Umbilical cord (tissue), 2 donors: ENCODE measurements around the gene SUSD6. TPM values are rescaled to one million over a fixed set of nuclear protein-coding genes. Genes with fewer than 3 reads are reported as not detected.
A peak's percentile ranks its signal among the peaks of the same experiment; 100 is the strongest.
"Not testable (repeated sequence)": the region's sequence is repeated elsewhere in the genome, so short reads cannot be mapped to it uniquely, and the experiment has no call there.

Source experiments
- DNase-seq: peaks from one replicate; pipeline ENCODE4 v3.0.0-alpha.2; 2015; ENCODE audit warnings: low spot score
- total RNA-seq: library from RNA; depleted of rRNA; stranded (reverse); fragments of >200 nt; gene quantifications from one replicate; pipeline ENCODE4 v1.2.3, GENCODE V29; 2014; ENCODE audit warnings: low replicate concordance; ENCODE audit not compliant: insufficient read depth

The SUSD6 gene
- total RNA-seq, 1 donor from 2014 or later = 16.6 TPM

DNA sequence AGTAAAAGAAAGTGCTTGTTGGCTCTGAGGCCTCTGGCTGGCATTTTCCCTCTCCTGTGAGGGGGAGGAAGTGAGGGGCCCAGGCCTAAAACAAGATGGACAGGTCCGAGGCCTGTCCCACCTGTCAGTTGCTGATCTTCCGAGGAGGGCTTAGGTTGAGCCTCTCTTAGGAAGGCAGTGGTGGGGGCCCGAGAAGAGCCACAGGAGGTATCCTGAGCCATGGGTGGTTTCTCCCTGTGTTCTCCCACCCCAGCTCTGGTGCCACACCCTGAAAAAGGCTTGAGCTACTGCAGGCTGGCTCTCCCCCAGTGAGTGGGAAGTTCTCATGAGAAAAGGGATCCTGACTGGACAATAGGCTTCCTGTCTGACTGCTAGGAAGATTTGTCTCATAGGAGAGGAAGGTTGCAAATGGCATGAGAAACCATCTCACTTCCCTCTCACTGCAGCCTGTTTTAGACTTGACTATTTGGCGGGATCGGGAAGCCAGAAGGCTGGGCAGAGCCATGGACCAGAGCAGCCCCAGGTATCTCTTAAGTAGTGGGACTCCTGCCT lies 83.4 kb downstream of the SUSD6 start:
- no peak for DNase-seq

GRCh38 chr14:69695322-69696203 lies 84.2 kb downstream of the SUSD6 start:
- peak; percentile 78 for DNase-seq

- no peak for DNase-seq
Measured at GRCh38 chr14:69696204-69696527, 84.8 kb downstream of the SUSD6 start.

- no peak for DNase-seq
Measured at GRCh38 chr14:69696633-69697557, 85.5 kb downstream of the SUSD6 start.

DNA sequence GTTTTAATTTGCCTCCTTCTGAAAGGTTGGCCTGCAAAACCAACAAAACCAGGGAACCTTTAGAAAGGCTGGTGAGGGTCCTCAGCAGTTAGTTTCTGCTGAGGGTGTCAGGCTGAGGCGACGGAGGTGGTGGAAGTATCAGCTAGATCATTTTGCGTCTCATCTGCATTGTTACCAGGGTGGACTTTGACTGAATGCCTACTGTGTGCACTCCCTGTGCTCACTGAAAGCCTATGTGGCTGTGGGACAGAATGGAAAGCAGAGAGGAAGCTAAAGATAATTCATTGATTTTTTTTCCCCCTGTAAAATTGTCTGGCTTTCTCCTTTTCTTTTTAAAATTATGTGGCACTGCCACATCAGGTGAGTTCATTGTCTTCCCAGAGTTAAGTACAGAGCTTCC lies 87.2 kb downstream of the SUSD6 start:
- DNase-seq = no peak

DNA sequence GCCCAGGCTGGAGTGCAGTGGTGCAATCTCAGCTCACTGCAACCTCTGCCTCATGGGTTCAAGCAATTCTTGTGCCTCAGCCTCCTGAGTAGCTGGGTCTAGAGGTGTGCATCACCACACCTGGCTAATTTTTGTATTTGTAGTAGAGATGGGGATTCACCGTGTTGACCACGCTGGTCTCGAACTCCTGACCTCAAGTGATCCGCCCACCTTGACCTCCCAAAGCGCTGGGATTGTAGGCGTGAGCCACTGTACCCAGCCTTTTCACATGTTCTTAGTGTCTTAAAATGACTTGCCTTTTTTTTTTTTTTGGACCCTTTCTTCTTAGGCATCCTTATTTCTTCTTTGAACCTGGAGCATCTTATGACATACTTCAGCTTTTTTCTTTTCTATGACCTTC lies 87.8 kb downstream of the SUSD6 start:
- not testable (repeated sequence) for DNase-seq

DNA sequence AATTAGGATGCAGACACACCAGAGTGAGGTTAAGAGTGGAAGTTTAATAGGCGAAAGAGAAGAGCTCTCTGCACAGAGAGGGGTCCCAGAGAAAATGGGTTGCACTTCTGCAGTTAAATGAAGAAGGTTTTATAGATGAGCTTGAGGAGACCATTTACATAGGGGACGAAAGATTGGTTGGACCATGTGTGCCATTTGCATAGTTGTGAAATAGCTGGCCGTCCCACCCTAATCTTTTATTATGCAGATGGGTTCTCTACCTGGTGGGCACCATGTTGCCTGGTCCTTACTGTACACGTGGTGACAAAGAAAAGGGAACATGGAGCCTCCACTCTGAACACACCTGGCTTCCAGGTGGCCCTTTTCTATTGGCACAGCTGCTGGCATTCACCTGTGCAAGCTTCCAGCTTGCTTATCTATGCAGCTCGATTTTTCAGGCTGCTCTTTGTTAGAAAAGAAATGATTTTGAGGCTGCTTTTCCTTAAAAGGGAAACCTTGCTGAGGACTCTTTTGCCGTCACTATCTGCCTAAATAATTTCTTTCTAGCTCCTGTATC lies 88.4 kb downstream of the SUSD6 start:
- no peak for DNase-seq

GRCh38 chr14:69700575-69700974 lies 89.2 kb downstream of the SUSD6 start:
- no peak for DNase-seq

- DNase-seq = no peak
Measured at GRCh38 chr14:69701291-69701690, 89.9 kb downstream of the SUSD6 start.

GRCh38 chr14:69701857-69702256 lies 90.5 kb downstream of the SUSD6 start:
- DNase-seq = no peak

DNA sequence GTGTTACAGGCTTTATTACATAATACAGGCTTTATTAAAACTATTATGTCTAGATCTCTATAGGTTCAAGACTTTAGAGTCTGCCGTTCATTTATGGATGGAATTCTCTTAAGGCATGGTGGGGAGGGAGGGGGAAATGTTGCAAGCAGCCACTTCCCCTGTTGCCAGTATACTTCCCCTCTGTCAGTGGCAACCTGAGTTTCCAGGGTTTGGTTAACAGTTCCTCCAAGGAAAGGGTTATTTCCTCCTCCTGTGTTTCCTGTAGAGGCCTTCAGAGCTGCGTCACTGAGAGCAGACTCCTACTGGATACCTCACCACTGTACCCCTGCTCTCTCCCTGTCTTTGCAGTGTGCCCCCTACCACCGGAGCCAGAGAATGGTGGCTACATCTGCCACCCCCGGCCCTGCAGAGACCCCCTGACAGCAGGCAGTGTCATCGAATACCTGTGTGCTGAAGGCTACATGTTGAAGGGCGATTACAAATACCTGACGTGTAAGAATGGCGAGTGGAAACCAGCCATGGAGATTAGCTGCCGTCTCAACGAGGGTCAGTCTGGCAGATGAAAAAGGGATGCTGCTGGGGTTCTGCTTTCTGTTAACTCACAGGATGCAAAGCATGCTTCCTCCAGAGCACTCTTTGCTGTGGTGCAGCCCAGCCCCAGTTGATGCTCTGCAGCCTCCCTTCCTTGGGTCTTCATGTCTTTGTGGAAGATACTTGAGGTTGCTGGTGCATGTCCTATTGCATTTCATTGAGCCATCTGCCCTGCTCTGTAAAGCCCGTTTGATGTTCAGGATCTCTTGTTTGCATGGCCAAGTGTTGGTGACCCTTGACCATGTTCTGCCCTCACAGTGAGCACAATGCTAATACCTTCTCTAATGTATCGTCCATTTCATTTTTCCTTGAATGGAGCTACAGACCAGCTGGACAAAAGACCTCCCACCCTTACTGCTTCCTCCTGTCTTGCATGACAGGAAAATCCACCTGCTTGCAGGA lies 91.9 kb downstream of the SUSD6 start:
- peak; percentile 84 for DNase-seq

GRCh38 chr14:69704319-69704718 lies 92.9 kb downstream of the SUSD6 start:
- no peak for DNase-seq

- DNase-seq = no peak
Measured at GRCh38 chr14:69705706-69706105, 94.3 kb downstream of the SUSD6 start.

- no peak for DNase-seq
Measured at GRCh38 chr14:69708049-69708448, 96.7 kb downstream of the SUSD6 start.

DNA sequence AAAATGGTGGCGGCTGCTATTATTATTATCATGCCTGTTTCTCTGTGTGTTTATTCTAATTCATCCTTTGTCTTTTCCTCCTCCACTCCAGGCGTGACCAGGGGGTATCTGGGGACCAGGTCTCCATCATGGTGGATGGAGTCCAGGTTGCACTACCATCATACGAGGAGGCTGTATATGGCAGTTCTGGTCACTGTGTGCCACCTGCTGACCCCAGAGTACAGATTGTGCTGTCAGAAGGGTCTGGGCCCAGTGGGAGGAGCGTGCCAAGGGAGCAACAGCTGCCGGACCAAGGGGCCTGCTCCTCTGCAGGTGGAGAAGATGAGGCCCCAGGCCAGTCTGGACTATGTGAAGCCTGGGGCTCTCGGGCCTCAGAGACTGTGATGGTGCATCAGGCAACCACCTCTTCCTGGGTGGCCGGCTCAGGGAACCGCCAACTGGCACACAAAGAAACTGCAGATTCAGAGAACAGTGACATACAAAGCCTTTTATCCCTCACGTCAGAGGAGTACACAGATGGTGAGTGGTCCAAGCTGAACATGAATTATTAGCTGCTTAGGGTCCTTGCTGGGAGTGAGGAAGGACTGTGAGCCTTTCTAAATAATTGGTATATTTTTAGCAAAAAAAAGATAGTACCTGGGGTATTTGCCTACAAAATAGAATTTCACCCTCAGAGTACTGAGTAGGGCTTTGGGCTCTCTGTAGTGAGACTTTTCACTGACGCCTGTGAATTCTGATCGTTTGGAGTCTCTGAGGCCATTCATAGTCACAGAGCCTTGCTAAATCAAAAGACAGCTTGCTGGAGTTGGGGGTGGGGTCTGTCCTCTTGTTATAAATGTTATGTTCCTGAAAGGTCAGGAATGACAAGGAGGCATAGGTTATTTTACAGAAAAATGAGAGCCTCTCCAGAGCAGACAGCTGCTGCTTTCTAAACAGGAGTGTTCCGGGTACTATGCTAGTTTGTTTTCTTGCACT lies 97.5 kb downstream of the SUSD6 start:
- DNase-seq = no peak

DNA sequence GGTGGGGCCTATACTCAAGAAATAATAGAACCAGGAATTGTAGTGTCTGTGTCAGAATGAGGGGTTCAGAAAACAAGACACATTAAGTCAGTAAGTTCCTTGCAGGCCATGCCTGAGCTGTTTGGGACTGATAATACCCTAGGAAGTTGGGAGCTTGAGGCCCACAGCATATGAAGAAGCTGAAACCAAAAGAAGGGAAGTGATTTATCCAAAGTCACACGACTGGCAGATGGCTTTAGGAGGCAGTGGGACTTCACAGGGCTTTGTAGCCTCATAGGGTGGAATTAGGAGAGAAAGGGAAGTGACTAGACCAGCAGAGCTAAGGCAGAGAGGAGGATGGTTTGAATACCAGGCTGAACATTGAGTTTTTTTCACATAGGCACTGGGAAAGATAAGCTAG lies 99.0 kb downstream of the SUSD6 start:
- DNase-seq = no peak

GRCh38 chr14:69711065-69711464 lies 99.7 kb downstream of the SUSD6 start:
- DNase-seq = peak; percentile 69

- DNase-seq = no peak
Measured at GRCh38 chr14:69711477-69711876, 100.1 kb downstream of the SUSD6 start.

DNA sequence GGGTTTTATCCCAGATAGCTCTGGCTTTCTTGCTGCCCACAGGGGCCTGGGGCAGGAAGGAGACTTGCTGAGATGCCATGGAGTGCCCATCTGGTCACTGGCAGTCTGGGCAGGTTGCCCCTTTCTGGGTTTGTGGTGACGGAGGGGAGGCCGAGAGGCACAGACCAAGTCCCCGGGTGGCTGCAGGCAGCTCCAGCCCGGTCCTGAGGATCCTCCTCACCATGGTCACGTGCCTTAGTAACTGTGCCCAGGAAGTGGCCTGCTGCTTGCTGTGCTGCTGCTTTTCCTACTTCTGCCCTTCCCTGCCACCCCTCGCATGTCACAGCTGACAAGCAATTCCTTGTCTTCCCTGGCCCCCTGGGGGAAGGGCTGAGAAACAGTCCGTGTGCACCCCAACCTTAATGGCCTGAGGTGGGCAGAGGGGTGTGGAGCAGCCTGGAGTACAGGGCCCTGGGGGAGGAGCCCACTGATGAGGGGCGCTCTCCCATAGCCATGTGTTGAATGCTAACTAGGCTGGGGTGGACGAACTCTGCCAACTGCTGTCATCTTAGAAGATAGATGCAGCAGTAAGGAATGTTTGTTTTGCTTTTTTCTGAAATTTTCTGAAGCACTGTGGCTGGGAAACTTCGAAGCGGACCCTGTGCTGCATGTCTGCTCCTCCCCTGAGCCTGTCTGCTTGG lies 100.6 kb downstream of the SUSD6 start:
- peak; percentile 68 for DNase-seq
